Tibial nerve (tissue), 3 donors: ENCODE measurements around the gene TMEM233.

ENCODE experiments used
- CTCF ChIP-seq, 5 experiments: fragments of 200-600 bp in 3 of 5; fragments of 450-650 bp in 2 of 5; sonication (generic) in 3 of 5; IDR thresholded peaks; one replicate each; pipeline ENCODE4 v1.5.1; 2016 to 2019; ENCODE audit warnings: antibody characterized with exemption in 5 of 5, mild to moderate bottlenecking in 3 of 5, moderate library complexity in 2 of 5
- POLR2A ChIP-seq, 2 donors: fragments of 450-650 bp; IDR thresholded peaks; one replicate each; pipeline ENCODE4 v1.6.1; 2017; ENCODE audit warnings: antibody characterized with exemption in 2 of 2, mild to moderate bottlenecking in 2 of 2, moderate library complexity in 2 of 2

GRCh38 chr12:119615518-119616475 is 22.2 kb downstream of the TMEM233 start:
- TF ChIP-seq CTCF (IDR thresholded peaks at IDR 0.05) (no peak), POLR2A (IDR thresholded peaks at IDR 0.05) (no peak)
